NCI-H2227 treated with DMSO at 0.1 percent for 48 hours (cell line): ENCODE results near the gene NLRC5.
"Not testable (repeated sequence)": the region's sequence is repeated elsewhere in the genome, so short reads cannot be mapped to it uniquely, and the experiment has no call there.

ENCODE experiments used
- DNase-seq: peaks from one replicate; lab custom pipeline; 2025; lab: John Stamatoyannopoulos, UW

NLRC5 gene

DNA sequence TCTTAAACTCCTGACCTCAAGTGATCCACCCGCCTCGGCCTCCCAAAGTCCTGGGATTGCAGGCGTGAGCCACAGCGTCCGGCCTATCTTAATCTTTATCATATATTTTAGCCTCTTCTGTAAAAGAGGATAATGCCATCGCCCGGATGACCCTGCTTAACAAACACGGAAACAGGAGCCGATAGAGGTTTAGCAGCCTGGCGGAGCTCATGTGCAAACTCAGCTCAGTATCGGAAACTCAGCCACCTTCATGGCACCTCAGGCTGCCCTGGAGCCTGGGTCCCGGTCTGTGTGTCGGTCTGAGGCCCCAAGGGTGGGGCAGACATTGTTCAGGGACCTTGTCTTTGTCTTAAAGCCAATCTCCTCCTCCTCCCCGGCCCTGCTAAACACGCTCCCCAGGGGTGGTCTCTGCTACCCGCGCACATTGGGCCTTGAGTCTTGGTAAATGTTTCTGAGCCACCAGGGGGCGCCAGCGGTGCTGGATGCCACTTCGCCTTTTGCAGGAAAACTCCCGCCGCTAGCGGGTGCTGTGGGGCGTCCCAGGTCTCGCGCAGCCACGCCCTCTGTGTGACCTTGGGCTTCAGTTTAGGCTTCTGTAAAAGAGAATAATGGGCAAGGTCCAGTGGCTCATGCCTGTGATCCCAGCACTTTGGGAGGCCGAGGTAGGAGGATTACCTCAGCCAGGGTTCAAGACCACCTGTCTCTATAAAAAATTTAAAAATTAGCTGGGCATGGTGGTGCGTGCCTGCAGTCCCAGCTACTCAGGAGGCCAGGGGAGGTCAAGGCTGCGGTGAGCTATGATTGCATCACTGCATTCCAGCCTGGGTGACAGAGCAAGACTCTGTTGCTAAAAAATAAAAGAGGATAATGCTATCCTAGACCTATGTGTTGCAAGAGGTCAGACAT is 24.9 kb upstream of the NLRC5 start:
- DNase-seq: no peak

DNA sequence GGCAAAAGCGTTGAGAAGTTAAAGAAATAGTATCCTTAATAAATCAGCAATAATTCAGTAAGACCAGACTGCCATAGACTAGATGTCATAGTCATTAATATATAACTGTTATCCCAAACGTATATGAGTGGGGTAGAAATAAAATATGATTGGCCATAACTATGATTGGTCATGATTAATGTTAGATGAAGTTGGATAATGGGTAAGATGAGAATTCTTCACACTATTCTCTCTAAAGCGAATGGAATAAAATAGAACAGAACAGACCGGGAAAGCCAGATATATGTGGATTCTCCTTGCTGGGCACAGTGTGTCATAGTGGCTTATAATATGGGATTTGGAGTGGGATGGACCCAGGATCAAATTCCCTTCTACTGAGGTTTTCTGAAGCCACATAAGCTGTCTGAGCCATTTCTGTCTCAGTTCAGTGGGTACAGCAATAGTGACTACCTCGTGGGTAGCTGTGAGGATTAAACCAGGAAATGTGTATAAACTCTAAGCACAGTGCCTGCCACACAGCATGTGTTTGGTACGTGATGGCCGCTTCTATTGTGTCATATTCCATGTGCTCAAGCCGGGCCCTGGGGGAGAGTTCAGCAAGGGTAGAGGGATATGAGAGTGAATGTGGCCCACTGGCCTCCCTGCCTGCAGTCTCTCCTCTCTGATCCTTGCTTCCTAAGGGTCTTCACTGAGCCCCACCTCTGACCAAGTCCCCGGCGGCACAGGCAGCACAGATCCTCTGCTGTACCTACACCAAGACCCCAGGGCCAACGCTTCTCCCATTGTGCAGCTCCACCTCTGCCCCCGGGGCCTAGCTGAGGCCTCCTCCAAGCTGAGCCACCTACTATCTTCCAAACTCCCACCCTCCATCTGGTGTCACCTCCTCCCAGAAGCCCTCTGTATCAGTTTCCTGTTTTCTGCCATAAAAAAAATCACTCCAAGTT is 23.9 kb upstream of the NLRC5 start:
- DNase-seq: no peak

DNA sequence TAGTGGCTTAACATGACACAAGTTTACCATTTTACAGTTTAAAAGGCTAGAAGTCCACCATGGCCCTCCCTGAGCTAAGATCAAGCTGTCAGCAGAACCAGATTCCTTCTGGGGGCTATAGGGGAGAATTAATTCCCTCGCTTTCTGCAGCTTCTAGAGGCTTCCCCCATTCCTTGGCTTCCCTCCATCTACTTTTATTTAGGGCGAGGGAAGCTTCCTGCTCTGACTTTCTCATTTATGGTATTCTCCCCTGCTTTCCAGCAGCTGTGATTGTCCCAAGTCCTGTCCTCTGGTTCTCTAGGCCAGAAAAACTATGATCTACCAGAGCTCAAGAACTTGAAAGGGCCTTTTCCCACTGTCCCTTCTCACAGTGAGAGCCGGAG is 23.3 kb upstream of the NLRC5 start:
- DNase-seq: no peak

DNA sequence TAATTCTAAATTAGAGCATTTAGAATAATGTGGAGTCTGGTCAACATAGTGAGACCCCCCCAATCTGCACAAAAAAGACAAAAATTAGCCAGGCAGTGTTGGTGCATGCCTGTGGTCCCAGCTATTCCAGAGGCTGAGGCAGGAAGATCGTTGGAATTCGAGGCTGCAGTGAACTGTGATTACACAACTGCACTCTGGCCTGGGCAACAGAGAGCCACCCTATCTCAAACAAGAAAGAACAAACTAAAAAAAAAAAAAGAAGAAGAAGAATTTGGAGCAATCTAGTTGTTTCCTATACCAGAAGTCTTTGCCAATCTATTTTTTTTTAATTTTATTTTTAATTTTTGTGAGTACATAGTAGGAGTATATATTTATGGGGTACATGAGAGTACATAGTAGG is 21.6 kb upstream of the NLRC5 start:
- DNase-seq: no peak

DNA sequence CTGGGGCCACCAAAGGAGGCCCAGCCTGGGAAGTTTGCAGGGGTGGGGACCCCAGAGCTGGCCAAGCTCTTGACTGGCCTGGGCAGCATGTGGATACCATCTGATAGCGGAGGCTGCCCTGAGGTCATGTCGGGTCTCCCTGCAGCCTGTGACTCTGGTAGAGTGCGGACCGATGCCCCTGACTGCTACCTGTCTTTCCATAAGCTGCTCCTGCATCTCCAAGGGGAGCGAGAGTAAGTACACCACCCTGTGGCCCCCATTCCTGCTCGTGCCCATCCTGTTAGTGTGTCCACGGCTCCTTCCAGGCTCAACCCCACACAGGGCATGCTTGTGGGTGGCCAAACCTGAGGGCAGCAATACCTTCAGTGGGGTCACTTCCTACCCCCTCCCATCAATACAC is 19.6 kb upstream of the NLRC5 start:
- DNase-seq: no peak

DNA sequence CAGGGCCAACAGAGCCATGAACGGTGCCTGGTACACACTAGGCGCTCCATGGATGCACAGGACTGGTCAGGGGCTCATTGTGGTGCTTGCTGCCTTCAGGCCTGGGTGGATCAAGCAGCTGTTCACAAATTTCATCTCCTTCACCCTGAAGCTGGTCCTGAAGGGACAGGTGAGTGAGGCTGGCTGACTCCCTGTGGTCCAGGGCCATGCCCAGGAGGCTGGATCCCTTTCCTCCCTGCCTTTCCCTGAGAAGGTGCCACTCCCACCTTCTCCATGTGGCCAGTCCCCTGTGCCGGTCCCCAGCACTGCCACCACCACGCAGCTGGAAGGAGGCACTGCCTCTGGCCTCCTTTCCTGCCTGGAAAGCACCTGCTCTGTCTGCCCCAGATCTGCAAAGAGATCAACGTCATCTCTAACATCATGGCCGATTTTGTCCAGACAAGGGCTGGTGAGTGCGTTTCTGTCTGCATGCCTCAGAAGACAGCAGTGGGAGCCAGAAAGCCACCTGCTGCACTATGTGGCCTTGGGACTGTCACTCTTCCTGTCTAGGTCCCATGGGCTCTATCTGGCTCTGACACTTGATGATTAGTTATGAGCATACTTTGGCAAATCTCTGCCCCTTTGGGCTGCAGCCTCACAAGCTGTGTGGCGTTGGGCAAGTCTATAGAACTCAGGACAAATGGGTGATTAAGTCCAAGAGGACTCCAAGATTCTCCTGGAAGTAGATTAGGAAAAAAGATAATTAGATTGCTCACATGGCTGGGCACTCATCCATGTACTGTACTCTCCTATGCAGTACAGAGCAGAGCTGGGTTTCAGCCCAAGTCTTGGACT is 18.2 kb upstream of the NLRC5 start:
- no peak for DNase-seq

DNA sequence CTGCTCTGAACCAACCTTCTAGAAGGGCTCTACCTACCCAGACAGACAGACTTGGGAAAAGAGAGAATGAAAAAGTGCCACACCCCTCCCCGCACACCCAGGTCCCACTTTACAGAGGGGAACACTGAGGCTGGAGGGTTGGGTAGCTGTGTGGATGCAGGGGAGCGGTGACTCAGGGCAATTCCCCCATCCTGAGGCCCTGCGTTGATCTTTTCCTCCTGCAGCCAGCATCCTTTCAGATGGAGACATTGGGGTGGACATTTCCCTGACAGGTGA is 17.7 kb upstream of the NLRC5 start:
- no peak for DNase-seq

DNA sequence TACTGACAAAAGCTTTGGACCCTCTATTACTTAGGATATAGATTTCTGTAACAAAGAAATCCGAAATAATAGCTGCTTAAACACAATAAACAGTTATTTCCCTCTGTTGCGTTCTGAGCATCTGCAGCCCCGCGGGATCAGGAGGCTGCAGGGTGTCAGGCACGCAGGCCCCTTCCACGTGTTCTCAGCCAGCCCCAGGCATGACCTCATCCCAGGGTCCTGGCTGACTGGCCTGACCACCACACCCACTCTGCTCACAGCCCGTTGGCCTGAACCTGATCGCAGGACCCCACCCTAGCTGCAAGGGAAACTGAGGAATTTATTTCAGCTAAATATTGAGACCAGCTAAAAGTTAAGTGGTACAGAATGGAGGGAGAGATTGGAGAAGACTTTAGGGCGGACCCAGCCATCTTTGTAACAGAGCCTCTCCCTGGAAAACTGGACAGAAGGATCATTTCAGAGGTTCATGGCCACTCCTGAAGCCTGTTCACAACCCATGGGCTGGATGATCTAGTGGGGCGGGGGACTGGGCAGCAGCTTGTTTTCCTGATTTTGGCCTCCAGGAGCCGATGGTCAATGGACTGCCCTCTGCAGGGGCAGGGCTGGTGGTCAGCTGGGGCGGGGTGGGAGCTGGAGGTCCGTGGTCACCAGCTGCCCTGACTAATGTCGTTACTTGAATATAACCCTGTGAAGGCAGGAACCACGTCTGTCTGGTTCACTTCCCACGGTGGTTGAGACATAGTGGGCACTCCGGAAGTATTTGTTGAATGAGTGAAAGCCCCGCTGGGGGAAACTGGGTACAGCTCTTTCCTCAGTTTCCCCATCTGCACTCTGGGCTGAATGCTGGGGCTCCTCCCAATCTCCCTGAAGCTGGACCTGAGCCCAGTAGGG is 16.7 kb upstream of the NLRC5 start:
- no peak for DNase-seq

DNA sequence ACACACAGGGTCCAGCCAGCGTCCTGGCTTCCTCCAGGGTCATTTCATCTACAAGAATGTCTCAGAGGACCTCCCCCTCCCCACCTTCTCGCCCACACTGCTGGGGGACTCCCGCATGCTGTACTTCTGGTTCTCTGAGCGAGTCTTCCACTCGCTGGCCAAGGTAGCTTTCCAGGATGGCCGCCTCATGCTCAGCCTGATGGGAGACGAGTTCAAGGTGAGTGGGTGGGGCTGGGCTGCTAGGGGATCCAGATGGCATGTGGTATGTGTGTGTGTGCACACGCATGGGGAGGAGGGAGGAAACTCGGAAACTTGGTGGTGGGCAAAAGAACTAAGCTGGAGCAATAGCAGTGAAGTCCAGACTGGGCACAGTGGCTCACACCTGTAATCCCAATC is 16.1 kb upstream of the NLRC5 start:
- no peak for DNase-seq

DNA sequence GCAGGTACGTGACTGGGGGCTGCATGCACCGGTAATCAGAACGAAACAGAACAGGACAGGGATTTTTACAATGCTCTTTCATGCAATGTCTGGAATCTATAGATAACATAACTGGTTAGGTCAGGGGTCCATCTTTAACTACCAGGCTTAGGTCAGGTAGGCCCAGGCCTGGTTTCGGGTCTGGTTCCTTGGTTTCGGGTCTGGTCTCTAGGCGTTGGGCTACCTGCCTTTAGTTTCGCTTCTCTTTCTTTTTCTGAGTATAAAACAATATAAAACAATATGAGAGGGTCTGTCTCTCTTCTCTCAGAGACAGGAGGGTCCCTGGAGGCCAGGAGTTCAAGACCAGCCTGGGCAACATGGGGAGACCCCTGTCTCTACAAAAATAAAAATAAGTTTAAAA is 15.5 kb upstream of the NLRC5 start:
- not testable (repeated sequence) for DNase-seq

DNA sequence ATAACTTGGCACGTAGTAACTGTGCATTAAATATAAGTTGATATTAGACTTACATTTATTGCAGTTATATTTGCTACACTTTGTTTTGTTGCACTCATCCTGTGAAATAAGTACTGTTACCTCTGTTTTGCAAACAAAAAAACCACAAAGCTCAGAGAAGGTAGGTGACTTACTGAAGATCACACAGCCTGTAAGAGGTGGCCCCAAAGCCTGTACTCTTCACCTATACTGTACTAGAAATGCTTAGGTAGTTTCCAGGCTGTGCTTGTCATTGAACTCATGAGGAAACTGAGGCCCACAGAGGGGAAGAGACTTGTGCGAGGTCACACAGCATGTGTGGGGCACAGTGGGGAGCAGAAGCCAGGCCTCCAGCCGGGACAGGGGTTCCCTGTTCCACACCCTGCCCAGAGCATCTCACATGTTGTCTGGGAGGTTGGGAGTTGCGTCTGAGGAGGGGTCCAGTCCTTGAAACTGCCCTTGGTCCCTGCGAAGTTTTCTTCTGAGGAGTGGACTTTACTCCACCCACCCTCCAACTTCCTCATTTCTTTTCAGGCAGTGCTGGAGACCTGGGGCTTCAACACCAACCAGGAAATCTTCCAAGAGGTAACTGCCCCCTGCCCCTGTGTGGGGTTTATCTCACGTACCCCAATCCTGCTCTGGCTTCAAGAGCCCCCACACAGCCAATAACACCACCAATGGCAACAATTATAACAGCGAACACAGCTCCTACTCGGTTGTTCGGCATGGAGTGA is 14.6 kb upstream of the NLRC5 start:
- DNase-seq: no peak

DNA sequence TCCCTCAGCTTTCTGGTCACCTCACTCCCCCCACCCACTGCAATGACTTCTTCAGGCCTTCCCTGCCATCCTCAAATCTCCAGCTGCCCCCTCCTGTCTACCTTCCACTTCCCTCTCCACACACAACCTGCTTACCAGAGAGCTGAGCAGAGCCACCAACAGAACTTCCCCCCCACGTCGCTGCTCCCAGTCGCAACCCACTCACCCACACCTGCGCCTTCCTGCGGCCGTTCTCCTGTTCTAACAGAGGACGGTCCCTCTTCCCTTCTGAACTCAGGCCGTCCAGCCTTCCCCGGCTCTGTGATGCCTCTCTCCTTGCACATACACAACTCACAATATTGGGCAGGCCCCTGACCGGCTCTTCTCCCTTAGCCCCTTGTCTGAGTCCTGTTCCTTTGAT is 13.6 kb upstream of the NLRC5 start:
- no peak for DNase-seq

DNA sequence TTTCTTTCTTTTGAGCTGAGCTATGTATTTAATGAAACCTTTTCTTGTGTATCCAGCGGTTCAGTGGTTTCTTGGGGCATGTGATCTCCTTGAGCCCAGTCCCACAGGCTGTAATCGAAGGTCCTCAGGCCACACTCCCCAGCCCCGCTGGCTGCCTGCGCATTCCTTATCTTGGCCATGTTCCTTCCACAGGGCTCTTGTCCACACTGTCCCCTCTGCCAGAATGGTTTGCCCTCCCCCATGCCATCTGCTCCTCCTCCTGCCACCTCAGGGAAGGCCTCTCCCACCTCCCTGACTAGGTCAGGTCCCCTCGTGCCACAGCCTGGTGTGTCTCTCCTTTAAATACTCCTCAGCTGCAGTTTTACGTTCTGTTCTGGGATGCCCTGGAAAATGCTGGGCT is 12.1 kb upstream of the NLRC5 start:
- DNase-seq: no peak

DNA sequence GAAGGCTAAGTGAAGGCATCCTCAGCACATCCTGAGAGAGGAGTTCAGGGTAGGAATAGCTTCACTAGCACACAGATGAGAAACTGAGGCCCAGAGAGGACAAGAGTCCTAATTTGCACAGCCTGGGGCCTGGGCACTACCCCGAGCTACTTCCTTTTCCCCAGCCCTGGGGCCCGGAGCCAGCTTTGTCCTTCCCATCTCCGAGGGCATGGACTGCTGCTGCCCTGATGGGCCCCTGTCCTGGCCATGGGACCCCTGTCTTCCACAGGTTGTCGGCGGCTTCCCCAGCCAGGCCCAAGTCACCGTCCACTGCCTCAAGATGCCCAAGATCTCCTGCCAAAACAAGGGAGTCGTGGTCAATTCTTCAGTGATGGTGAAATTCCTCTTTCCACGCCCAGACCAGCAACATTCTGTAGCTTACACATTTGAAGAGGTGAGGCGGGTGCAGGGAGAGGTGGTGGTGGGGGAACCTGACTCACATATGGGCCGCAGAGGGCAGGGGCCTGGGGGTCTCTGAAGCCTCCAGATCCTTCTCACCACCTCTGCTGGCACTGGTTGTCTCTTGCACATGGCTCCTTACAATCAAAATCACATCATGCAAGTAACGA is 11.4 kb upstream of the NLRC5 start:
- DNase-seq: no peak

DNA sequence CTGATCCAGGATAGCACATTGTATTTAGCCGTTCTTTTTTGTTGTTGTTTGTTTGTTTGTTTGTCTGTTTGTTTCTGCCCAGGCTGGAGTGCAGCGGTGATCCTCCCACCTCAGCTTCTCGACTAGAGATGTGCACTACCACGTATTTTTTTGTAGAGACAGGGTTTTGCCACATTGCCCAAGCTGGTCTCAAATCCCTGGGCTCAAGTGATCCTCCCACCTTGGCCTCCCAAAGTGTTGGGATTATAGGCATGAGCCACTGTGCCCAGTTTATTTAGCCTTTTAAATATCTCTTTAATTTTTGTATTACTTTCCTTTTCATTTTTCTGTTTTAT is 9.2 kb upstream of the NLRC5 start:
- no peak for DNase-seq

DNA sequence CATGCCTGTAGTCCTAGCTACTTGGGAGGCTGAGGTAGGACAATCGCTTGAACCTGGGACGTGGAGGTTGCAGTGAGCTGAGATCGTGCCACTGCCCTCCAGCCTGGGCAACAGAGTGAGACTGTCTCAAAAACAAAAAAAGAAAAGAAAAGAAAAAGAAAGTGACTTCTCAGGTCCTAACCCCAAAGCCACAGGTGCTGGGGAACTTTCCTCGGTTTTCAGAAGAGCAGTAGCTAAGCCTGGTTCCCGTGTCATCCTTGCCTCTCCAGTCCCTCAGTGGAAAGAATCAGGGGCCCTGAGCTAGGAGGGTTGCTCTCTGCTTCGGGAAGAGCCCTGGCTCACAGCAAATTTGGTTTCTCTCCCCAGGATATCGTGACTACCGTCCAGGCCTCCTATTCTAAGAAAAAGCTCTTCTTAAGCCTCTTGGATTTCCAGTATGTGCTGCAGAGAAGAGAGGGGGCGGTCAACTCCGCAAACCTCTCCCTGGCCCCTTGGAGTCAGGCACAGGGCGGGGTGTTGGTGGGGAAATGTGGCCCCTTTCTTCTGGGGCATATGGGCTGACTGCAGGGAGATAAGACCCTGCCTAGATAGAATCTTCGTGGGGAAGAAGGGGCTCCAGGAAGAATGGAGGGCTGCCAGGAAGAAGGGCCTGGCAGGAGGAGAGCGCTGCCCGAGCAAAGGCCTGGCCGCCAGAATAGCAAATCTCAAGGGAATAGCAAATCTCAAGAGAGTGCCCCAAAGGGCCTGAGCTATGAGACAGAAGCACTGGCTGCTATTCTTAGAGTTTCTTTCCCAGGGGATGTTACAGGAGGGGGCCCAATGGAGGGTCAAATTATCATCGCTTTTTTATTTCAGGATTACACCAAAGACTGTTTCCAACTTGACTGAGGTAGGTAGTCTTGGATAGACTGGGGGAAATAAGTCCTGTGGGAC is 8.3 kb upstream of the NLRC5 start:
- no peak for DNase-seq

DNA sequence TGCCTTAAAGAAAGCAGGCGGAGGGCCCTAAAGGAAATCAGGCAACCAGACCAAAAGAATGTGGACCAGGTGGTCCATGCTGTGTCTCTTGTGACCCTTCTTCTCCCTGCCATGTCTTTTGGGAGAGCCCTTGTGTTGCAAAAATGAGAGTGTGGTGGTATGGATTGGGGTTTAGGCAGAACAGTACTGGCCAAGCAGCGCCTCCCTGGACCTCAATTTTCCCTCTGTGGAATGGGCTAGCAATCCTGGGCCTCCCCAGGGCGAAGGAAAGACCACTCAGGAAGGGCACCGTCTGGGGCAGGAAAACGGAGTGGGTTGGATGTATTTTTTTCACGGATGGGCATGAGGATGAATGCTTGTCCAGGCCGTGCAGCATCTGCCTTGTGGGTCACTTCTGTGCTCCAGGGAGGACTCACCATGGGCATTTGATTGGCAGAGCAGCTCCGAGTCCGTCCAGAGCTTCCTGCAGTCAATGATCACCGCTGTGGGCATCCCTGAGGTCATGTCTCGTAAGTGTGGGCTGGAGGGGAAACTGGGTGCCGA is 7.6 kb upstream of the NLRC5 start:
- no peak for DNase-seq

DNA sequence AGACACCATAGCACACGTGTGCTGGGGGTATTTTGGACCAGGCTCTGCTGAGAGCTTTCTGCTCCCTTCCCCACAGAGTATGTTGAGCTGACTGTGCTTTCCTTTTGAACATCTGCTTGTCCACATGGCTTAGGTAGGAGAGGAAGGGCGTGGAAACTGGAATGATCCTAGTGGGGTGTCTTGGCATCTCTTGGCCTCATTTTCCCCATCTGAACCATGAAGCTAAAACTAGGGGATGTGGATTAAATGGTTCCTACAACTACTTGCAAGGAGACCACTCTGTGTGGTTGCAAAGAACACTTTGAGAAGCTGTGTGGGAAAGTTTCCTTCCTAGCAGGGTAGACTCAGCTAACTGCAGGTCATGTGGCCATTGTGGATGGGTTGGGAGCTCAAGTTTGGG is 6.7 kb upstream of the NLRC5 start:
- no peak for DNase-seq

DNA sequence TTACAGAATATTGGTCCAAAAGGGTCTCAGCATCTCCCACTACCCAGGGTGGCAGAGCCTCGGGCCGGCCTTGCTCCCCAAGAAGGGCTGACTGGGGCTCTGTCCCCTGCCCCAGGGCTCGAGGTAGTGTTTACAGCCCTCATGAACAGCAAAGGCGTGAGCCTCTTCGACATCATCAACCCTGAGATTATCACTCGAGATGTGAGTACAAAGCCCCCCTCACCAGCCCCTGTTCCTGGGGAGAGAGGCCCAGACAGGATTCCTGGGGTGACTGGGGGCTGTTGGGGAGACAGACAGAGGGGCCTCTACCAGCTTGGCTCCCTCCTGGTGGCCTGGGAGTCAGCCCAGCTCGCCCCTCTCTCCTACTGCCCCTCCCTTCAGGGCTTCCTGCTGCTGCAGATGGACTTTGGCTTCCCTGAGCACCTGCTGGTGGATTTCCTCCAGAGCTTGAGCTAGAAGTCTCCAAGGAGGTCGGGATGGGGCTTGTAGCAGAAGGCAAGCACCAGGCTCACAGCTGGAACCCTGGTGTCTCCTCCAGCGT is 6.1 kb upstream of the NLRC5 start:
- DNase-seq: no peak
